Cortex of kidney (tissue), 1 donor: ENCODE measurements around the gene AIG1.
"Not testable (repeated sequence)": the region's sequence is repeated elsewhere in the genome, so short reads cannot be mapped to it uniquely, and the experiment has no call there.

Experiments
- DNase-seq: peaks from one replicate; lab custom pipeline; 2025; lab: John Stamatoyannopoulos, UW

Gene AIG1

DNA sequence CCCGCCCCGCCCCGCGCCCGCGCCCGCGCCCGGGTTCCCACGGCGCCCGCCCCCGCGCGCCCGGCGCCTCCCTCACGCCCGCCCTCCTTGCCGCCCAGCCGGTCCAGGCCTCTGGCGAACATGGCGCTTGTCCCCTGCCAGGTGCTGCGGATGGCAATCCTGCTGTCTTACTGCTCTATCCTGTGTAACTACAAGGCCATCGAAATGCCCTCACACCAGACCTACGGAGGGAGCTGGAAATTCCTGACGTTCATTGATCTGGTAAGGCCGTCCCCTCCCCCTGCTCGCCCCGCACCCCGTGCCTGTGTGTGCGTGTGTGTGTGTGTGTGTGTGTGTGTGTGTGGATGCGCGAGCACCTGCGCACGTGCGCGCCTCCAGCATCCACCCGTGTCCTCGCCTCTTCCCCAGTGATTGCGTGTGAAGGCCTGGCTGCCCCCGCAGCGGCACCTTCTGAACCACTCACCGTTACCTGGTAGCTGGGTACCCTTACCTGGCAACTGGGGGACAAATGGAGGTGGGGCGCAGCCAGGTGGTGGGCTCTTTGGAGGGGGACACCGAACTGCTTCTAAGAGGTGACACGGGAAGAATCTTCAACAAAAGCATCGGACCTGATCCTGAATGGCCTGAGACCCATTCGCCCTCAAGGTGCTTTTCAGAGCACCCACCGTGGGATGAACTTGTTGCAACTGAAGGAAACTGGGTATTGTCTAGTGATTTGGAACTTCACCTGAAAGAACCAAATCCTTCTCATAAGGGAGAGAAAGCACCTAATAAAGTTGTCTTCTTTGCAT, at the start of gene AIG1:
TSS of gene AIG1 (plus strand) at position 84 of the 791 bp plus-strand sequence. CDS start at position 121, 37 bp downstream.
- peak; percentile 36 for DNase-seq

DNA sequence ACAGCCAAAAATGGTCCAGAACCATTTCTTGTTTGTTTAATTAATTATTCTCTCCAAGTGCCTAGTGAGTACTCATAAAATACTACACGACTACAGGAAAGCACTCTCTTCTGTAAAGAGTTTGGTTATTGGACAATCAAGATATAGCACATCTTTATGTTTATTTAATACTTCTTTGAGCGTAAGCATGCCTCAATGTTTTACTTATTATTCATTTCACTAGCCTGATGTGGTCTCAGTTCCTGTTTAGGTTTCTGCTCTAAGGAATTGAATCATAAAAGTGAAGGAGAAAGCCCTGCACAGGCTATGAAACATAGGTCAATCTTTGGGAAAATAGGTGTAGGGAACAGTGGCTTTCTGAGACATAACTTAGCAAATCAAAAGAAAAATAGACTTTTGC, 45.9 kb upstream of the AIG1 start:
- DNase-seq = no peak

DNA sequence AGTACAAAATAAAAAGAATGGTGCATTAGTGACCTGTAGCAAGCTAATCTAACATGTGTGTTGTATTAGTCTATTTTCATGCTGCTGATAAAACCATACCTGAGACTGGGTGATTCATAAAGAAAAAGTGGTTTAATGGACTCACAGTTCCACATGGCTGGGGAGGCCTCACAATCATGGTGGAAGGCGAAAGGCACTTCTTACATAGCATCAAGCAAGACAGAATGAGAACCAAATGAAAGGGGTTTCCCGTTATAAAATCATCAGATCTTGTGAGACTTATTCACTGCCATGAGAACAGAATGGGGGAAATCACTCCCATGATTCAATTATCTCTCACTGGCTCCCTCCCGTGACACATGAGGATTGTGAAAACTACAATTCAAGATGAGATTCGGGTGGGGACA, 45.4 kb upstream of the AIG1 start:
- no peak for DNase-seq

DNA sequence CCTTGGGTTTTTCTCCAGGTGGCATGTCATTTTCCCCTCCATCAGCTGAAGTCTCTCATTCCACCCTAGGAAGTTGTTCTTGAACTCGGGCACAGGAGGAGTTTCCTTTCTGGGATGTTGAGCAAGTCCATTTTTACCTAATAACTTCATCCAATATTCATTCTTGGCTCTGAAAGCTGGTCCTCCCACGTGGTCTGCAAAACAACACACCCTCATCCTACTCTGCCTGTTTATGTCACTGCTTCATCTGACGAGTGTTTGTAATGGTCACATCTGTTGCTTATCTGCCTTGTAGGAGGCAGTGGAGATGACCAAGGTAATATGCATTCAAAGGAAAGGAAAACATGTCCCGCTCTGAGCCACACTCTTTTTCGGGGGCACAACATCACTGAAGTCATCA, 41.7 kb upstream of the AIG1 start:
- no peak for DNase-seq

GRCh38 chr6:143020862-143021261, 39.8 kb upstream of the AIG1 start:
- DNase-seq = not testable (repeated sequence)

- DNase-seq = no peak
These were observed 39.1 kb upstream of the AIG1 start for GRCh38 chr6:143021543-143021942.

DNA sequence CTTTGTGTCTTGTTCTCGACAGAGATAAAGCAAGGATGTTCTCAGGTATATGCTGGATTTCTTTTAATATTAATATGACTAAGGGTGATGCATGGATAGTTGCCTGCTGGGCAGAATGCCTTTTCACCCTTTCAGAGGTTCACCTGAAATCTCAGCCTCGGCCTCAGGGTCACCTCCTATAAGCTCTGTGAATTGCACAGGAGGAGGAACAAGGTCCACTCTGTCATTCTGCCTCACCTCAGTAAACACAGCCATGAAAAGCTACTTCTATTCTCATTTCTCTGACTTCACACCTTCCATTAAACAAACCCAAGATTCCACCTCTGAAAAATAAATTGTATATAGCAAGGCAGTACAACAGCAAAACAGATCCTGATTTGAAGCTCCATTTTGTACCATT, 38.1 kb upstream of the AIG1 start:
- DNase-seq = no peak

- no peak for DNase-seq
These were observed 37.0 kb upstream of the AIG1 start for GRCh38 chr6:143023695-143024094.

DNA sequence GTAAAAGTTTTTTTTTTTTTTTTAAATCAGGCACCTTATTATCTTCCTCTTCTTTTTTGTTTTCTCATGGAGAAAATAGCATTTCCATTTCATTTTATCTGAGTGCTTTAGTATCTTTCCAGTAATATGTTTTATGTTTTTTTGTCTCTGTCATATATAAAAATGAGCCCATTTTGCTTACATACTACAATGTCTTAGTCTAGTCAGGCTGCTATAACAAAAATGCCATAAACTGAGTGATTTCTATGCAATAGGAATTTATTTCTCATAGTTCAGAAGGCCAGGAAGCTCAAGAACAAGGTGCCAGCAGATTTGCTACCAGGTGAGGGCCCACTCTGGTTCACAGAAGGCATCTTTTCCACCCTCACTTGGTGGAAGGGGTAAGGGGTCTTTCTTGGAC, 35.7 kb upstream of the AIG1 start:
- no peak for DNase-seq

DNA sequence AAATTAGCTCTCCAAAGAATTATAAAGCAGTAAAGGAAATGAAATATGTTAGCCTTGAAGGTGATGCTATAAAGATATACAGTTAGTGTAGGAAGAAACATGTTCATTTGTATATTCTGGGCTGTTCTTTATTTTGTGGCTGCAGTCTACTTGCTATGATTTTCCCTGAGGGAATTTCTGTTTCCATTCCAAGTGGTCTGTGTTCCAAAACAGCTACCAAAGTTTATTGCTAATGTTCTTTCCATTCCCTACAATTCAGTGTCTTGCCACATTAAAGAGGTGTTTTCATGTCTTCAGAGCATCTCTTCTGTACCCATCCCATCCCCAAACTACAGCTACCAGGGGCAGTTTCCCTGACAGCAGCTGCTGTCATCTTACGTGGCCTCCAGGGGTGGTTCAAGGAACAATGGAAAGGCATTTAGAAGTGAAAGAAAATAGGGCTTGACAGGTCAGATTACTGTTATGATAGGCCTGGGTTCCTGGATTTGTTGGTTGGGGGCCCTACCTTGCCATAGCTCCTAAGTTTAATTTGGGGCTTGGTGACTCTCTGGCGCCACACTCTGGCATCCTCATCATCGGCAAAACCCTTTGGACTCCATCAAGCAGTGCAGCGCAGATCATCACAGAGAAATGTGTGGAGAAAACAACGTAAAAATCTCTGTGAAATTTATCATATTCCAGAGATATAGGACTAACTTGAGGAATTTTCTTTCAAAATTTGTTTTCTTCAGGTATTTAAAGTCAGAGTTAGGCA, 33.8 kb upstream of the AIG1 start:
- no peak for DNase-seq

- DNase-seq = no peak
These were observed 25.9 kb upstream of the AIG1 start for GRCh38 chr6:143034689-143035334.

DNA sequence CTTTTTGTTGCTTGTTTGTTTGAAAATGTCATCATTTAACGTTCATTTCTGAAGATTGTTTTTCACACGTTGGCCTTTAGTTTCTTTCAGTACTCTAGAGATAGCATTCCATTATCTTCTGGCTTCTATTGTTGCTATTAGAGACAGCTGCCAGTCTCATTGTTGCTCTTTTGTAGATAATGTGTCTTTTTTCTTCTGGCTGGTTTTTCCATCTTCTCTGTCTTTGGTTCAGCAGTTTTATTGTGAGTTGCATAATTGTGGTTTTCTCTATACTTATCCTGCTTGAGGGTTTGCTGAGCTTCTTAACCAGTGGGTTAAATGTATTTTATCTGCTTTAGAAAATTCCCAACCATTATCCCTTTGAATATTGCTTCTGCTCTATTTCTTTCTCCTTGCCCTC, 23.2 kb upstream of the AIG1 start:
- DNase-seq = no peak

DNA sequence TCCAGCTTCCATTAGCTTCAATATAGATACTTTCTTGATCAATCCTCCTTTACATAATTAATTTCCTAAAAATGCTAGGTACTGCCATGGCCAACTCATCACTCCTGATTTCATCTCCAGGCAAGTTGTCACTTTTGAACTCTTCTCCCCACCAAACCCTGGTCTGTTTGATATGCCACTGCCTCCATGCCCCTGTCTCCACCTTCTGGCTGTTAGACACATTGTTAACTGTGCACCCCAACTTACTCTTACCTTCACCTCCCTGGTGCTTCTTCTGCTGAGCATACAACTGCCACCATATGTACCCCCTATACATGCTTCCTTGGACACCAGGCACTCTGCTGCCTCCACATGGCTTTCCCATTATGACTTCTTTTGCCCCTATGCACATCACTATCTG, 21.9 kb upstream of the AIG1 start:
- DNase-seq = no peak

- no peak for DNase-seq
These were observed 21.1 kb upstream of the AIG1 start for GRCh38 chr6:143039548-143039947.

GRCh38 chr6:143040018-143040417, 20.7 kb upstream of the AIG1 start:
- DNase-seq = no peak

- not testable (repeated sequence) for DNase-seq
These were observed 16.3 kb upstream of the AIG1 start for GRCh38 chr6:143044345-143044744.

- DNase-seq = no peak
These were observed 11.1 kb upstream of the AIG1 start for GRCh38 chr6:143049611-143050010.

DNA sequence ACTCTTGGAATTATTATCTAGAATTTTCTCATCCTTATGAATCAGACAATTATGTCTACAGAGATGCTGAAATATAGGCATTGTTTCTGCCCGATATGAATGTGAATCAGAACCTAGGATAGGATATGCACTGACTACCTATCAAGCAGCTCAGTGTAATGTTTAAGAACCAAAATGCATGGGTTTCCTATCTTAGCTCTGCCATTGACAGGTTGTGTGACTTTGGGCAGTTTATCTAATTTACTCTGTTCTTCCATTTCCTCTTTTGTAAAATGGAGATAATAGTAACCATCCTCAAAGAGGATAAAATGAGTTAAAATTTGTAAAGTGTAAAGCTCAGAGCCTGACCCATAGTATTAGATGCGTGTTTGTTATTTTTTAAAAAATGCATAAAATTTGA, 10.2 kb upstream of the AIG1 start:
- DNase-seq = no peak

- no peak for DNase-seq
These were observed 8.4 kb upstream of the AIG1 start for GRCh38 chr6:143052282-143052681.

DNA sequence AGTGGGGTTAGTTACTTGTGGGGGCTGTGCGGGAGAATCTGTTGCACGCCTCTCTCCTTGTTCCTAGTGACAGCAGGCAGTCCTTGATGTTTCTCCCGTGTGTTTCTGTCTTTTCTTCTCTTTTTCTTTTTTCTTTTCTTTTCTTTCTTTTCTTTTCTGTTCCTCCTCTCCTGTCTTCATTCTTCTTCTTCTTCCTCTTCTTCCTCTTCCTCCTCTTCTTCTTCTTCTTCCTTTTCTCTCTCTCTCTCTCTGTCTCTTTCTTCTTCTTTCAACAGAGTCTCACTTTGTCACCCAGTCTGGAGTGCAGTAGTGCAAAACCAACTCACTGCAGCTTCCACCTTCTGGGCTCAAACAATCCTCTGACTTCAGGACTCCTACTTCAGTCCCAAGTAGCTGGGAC, 6.8 kb upstream of the AIG1 start:
- DNase-seq = no peak

GRCh38 chr6:143054329-143054728, 6.4 kb upstream of the AIG1 start:
- DNase-seq = no peak

GRCh38 chr6:143055213-143055612, 5.5 kb upstream of the AIG1 start:
- no peak for DNase-seq

GRCh38 chr6:143055891-143056290, 4.8 kb upstream of the AIG1 start:
- DNase-seq = no peak
